Activated CD8-positive, alpha-beta memory T cell treated with anti-CD3 and anti-CD28 coated beads, Interleukin-2, amount 50 U/mL, for 4 hours (primary cell): ENCODE results near the gene UBE2O.

ENCODE experiments used
- DNase-seq: peaks from one replicate; pipeline ENCODE4 v3.0.0-alpha.2; 2020

Gene UBE2O

GRCh38 chr17:76452660-76453430 lies at the start of gene UBE2O:
TSS of gene UBE2O (minus strand) at chr17:76453152. CDS start at chr17:76453141, 11 bp downstream.
- peak; percentile 93 for DNase-seq

DNA sequence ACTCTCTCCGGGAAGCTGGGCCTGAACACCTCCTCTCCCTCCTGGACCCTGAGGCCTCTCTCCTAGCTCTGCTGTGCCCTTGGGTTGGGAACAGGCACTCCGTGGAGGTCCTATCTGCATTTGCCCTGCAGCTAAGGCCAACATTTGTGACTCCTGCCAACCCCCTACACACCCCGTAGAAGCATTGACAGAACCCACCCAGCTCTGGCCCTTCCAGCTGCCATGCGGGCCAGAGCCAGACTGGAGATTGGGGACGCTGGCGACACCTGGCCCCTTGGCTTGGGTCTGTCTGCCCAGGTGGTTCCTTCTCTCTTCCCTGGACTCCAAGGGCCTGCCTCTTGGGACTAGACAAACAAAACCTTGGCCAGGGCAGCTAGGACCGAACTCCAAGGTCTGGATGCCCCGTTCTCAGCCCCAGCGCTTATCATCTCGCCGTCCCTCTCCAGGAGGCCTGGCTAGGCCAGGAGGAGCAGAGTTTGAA lies 48.9 kb upstream of the UBE2O start:
- DNase-seq: no peak

GRCh38 chr17:76501018-76501826 lies 48.3 kb upstream of the UBE2O start, which contains the start of gene RHBDF2:
TSS of gene RHBDF2 (minus strand) at chr17:76501423. CDS start at chr17:76481524, 19,899 bp downstream.
- DNase-seq: peak; percentile 98

DNA sequence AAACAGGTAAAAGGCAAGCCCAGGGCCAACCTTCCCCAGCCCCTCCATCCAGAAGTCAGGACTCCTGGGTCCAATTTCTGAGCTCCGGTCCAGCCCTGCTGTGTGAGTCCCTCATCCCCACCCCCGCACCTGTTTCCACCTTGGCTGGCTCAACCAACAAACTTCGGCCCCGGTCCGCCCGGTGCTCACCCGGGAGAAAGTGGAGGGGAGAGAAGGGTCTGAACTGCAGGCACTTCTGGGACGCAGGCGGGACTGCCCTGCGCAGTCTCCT lies 47.7 kb upstream of the UBE2O start:
- no peak for DNase-seq

- no peak for DNase-seq
These were observed 47.3 kb upstream of the UBE2O start for GRCh38 chr17:76500074-76500746.

GRCh38 chr17:76499267-76499667 lies 46.3 kb upstream of the UBE2O start:
- DNase-seq: no peak

GRCh38 chr17:76498876-76499251 lies 45.9 kb upstream of the UBE2O start:
- no peak for DNase-seq

- no peak for DNase-seq
These were observed 45.3 kb upstream of the UBE2O start for GRCh38 chr17:76497979-76498875.

DNA sequence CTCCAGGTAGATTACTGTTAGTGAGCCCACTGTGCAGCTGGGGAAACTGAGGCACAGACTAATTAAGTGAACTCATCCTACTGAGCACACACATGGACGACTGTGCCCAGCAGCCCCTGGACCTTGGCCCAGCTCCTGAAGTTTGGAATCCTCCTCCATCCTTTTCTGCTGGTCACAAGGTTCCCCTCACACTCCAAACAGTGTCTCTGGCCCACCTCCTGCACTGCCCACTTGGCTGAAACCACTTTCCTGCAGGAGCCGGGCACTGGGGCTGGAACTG lies 44.7 kb upstream of the UBE2O start:
- DNase-seq: no peak

- no peak for DNase-seq
These were observed 43.5 kb upstream of the UBE2O start for GRCh38 chr17:76496464-76496863.

- no peak for DNase-seq
These were observed 42.9 kb upstream of the UBE2O start for GRCh38 chr17:76495663-76496400.

- peak; percentile 40 for DNase-seq
These were observed 40.7 kb upstream of the UBE2O start for GRCh38 chr17:76493505-76494167.

DNA sequence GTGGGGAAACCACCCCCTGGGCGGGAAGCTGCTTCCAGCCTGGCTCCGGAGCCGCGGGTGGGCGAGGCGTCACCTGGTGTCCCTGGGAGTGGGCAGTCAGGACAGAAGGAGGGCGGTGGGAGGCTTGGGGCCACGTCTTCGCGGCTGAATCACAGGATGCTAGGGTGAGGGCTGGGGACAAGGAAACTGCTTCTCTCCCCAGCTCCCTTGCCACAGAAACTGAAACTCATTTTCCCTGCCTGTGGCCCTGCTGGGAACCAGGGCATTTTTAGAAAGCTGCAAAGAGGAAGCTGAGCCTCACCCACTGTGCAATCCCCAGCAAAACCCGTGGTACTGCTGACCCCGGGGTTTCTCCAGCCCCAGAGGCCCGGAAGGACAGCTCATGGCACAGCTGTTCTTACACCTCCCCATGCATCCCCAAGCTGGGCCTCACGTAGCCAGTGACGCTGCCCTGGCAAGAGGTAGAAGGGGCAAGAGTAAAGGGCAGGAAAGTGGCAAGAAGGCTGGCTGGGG lies 40.1 kb upstream of the UBE2O start:
- DNase-seq: no peak

DNA sequence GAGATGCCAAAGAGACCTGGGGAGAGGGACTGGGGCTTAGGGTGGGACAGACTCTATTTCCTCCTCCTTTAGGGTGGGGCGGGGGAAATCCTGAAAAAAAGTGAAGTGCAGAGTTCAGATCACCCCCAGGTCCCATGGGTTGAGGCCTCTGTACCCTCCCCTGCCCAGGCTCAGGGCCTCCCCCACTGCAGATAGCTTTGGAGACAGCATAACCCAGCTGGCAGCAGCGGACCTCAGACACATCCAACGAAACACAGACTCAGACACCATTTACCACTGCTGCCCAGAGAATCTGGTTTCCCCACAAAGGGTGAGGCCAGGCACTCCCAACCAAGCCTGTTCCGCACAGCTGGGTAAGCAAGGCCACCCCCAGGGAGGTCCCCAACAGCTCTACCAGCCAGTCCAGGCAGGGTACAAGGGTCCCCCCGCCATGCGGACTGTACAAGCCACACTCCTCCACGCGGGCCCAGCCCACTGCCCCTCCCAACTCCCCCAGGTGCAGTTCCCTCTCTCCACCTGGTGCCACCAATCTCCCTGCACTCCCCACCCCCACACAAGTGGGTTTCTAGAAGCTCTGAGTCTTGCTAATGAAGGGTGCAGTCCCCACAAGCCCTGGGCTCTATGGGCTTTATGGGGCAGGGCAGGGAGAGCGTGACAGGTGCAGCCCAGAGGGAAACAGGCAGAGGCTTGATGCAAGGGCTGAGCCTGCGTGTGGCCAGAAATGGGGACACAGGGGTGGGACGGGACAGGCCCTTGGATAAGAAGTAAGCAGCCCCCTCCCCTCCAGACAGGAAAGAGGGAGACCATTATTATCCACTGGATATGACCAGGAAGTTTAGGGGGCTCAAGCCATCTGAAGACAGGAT lies 39.4 kb upstream of the UBE2O start:
- DNase-seq: no peak

GRCh38 chr17:76491271-76492122 lies 38.5 kb upstream of the UBE2O start:
- no peak for DNase-seq

- DNase-seq: no peak
These were observed 37.3 kb upstream of the UBE2O start for GRCh38 chr17:76490112-76490710.

GRCh38 chr17:76487451-76488192 lies 34.7 kb upstream of the UBE2O start:
- DNase-seq: no peak

DNA sequence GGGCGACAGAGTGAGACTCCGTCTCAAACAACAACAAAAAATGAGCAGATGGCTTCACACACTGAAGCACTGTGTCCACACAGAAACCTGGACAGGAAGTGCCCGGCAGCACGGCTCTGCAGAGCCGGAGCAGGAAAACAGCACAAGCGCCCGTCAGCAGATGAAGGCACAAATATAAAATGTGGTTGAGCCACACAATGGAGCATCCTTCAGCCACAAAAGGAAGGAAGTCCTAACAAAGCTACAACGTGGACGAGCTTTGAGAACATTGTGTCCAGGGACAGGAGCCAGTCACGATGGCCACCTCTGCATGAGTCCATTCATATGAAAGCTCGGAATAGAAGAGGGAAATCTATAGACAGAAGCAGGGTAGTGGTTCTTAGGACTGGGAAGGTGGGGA lies 32.6 kb upstream of the UBE2O start:
- DNase-seq: no peak
